ENCODE data around the gene FHOD3.

GRCh38 chr18:36546876-36547275 is 249.4 kb downstream of the FHOD3 start:
- TF ChIP-seq NCOR1 (IDR thresholded peaks at IDR 0.05; ENCODE audit: borderline replicate concordance, low read length) (no peak), RARA (CRISPR knock-in tag; IDR thresholded peaks at IDR 0.05) (no peak), POLR2AphosphoS5 (IDR thresholded peaks at IDR 0.05; ENCODE audit: low read depth, low read length) (no peak), FOXA3 (CRISPR knock-in tag; IDR thresholded peaks at IDR 0.05) (no peak), SUZ12 (IDR thresholded peaks at IDR 0.05; ENCODE audit: low read depth, low read length) (no peak), ZNF512B (CRISPR knock-in tag; IDR thresholded peaks at IDR 0.05; ENCODE audit: borderline replicate concordance) (no peak), TARDBP (CRISPR knock-in tag; IDR thresholded peaks at IDR 0.05) (no peak)

Data from HepG2 (cell line).